ENCODE results near the gene INHBB.

The INHBB gene

GRCh38 chr2:120360307-120360855 lies 14.4 kb downstream of the INHBB start:
- no peak for DNase-seq

GRCh38 chr2:120362926-120363325 lies 17.0 kb downstream of the INHBB start:
- no peak for DNase-seq

- no peak for DNase-seq
Measured at GRCh38 chr2:120365236-120365793, 19.4 kb downstream of the INHBB start.

GRCh38 chr2:120366698-120367097 lies 20.8 kb downstream of the INHBB start:
- no peak for DNase-seq

GRCh38 chr2:120367221-120367620 lies 21.3 kb downstream of the INHBB start:
- DNase-seq = no peak

DNA sequence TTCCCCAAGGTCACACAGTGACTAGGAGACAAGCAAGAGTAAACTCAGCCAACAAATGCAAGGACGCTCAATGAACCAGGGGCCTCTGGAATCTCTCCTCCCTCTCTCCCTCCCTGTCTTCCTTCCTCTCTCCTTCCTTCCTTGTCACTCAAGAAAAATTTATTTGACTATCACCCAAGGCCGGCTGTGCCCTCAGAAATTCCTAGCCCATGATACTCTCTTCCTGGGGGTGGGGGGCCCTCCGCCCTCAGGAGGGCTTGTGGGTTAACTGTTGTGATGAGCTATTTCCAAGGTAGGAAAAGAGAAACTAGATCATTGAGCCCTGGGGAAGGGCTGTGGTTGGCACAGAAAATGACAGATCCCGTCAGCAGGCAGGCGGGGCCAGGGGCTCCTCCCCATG lies 21.7 kb downstream of the INHBB start:
- no peak for DNase-seq

DNA sequence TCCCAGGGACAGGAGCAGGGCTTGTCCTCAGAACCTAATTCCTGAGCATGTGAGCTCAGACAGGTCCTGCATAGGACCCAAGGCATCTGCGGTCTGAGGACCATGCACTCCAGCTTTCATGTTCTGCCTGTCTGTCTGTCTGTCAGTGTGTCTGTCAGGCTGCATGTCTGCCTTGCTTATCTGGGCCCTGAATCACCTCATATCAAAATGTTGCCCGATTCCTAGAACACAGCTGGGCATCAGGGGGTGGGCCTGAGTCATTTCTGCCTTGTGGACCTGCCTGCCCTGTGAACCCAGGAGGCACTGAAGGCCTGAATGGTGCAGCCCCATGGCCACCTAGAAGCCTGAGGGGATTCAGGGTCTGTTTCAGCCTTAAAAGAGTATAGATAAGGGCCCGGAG lies 22.1 kb downstream of the INHBB start:
- no peak for DNase-seq

GRCh38 chr2:120369250-120369649 lies 23.3 kb downstream of the INHBB start:
- no peak for DNase-seq

GRCh38 chr2:120371969-120372625 lies 26.2 kb downstream of the INHBB start:
- DNase-seq = no peak

DNA sequence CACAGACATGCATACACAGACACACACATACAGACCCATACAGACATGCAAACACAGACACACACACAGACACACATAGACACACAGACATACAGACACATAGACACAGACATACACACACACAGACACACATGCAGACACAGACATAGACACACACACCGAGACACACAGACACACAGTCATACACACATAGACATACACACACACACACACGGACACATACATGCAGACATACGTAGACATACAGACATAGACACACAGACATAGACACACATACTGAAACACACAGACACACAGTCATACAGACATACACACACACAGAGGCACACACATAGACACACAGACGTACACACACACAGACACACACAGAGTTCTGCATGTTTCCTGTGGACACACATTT lies 26.9 kb downstream of the INHBB start:
- DNase-seq = no peak

- DNase-seq = no peak
Measured at GRCh38 chr2:120373424-120373823, 27.5 kb downstream of the INHBB start.

DNA sequence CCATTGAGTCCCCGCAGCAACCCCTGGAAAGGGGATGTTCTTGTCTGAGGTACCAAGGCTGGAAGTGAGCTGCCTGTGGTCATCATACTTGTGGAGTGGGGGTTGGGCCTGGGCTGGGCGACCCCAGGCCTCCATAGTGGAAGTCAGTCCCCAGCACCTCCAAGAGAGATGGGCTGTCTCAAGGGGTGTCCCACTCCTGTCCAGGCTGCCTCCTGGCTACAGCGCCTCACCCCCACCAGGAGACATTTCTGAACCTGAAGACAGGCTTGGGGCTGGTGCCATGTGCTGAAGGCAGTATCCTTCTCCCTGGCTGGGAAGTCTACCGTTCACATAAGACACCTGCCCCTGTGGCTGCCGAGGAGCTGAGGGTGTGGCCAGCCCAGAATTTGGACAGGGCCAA lies 28.9 kb downstream of the INHBB start:
- DNase-seq = no peak

DNA sequence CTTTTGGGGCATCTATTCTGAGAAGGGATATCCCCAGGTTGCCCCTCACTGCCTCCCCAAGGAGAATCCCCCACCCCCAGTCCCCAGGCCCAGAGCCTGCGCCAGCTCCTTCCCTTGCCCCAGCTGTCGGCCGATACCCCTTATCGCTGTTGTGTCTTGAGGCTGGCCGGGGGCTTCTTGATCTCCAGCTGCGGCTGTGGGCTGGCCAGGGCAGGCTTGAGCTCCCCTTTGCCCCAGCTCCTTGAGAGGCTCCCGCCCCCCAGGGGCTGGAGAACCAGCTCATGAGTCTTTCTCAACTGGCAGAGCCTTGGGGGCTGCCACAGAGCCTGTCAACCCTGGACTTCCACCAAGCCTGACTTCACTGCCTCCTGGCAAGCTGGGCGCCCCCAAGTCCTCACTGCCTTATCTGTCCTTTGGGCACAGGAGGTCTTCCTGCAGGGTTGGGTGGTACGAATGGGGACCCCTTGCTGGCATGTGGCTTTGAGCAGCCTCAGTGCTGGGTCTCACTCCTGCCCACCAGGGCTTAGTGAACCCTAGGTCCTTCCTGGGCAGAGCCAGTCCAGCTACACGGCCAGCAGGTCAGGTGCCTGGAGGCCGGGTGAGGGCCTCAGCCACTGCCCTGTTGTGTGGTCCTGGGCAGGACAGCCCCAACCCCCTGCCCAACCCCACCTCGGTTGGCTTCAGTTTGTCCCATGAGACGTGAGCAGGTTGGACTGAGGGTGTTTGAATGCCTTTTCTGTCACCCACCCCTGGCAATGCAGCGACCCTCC lies 29.5 kb downstream of the INHBB start:
- no peak for DNase-seq

- no peak for DNase-seq
Measured at GRCh38 chr2:120376101-120376500, 30.2 kb downstream of the INHBB start.

DNA sequence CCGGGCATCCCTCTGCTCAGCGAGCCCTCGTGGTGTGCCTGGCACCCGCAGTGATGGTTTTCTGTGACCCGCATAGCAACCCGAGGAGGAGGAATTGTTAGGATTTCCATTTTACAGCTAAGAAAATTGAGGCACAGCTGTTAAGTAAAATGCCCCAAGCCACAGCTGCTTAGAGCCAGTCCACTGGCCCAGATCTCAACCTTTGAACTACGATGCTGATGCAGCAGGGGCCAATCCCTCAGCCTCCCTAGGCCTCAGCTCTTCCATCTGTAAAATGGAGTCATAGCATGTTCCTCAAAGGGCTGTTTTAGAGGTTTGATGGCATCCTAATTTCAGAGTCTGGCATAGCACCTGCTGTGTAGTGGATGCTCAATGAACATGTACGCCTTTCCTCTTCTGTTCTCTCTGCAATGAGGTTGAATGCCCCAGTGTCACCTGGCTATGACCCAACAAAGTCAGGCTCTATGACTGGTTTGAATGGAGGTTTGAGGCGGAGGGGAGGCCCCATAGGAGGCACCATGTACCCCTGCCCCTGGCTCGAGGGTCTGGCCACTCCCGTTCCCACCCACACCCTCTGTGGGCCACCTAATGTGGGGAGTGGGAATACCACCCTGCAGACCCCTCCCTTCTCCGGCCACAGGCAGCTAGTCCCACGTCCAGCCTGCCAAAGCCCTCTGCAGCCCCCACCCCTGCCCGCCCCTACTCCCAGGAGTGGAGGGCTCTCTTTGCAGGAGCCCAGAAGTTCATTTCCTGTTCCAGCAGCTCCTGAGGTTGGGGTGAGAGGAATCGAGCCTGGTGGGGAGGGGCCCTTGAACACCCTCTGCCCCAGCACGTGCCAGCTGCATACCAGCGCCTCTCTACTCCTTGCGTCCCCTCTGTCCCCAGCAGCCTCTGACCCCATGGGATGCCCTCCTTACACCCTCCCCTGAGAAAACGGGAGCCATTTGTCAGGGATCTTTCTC lies 31.0 kb downstream of the INHBB start:
- no peak for DNase-seq

DNA sequence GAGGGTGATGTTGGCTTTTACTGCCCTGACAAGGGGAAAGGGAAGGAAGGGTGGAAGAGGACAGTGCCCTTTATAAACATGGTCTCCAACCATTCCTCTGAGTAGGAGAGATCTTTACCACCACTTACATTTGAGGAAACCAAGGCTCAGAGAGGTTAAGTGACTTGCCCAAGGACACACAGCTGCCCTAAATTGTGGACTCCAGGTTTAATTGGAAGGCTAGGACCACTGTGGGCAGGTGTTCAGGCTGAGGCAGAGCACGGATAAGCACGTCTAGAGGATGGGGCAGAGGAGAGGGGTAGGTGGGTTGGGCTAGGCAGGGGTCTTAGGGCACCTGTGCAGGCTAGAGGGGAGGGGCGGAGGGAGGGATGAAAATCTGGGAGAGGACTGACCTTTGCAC lies 32.7 kb downstream of the INHBB start:
- no peak for DNase-seq

- no peak for DNase-seq
Measured at GRCh38 chr2:120379916-120380893, 34.3 kb downstream of the INHBB start.

GRCh38 chr2:120381192-120381591 lies 35.3 kb downstream of the INHBB start:
- no peak for DNase-seq

GRCh38 chr2:120381661-120382060 lies 35.7 kb downstream of the INHBB start:
- no peak for DNase-seq

GRCh38 chr2:120382541-120383144 lies 36.7 kb downstream of the INHBB start:
- no peak for DNase-seq

DNA sequence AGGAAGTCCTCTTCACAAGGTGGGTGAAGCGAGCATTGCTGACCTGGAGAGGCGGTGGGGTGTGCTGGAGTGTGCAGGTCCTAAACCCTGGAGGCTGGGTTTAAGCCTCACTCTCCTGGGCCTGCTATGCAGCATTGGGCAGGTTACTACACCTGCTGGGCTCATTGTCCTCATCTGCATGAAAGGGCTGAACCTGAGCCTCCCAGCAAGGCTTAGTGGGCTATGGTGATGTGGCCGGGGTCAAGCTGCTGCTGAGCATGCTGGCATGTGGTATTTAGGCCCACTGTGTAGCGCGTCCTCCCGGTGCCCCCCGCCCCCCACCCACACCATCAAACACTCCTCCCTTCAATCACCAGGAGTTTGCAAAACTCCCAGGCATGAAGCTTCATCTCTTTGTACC lies 37.3 kb downstream of the INHBB start:
- DNase-seq = no peak

Measured in DMS 273 treated with DMSO at 0.1 percent for 48 hours (cell line).